ENCODE measurements around the gene DEAF1.

- TF ChIP-seq, protein P1, sequence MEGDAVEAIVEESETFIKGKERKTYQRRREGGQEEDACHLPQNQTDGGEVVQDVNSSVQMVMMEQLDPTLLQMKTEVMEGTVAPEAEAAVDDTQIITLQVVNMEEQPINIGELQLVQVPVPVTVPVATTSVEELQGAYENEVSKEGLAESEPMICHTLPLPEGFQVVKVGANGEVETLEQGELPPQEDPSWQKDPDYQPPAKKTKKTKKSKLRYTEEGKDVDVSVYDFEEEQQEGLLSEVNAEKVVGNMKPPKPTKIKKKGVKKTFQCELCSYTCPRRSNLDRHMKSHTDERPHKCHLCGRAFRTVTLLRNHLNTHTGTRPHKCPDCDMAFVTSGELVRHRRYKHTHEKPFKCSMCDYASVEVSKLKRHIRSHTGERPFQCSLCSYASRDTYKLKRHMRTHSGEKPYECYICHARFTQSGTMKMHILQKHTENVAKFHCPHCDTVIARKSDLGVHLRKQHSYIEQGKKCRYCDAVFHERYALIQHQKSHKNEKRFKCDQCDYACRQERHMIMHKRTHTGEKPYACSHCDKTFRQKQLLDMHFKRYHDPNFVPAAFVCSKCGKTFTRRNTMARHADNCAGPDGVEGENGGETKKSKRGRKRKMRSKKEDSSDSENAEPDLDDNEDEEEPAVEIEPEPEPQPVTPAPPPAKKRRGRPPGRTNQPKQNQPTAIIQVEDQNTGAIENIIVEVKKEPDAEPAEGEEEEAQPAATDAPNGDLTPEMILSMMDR (IDR thresholded peaks at IDR 0.05), result no peak
- no peak for TF ChIP-seq POLR2A (IDR thresholded peaks at IDR 0.05)
Observed at GRCh38 chr11:616320-617198, 78.5 kb downstream of the DEAF1 start.

Data from right lobe of liver (tissue), 4 donors.